Measurements from ENCODE around the gene TNPO3. TPM values are rescaled to one million over a fixed set of nuclear protein-coding genes. Genes with fewer than 3 reads are reported as not detected.
A peak's percentile ranks its signal among the peaks of the same experiment; 100 is the strongest.

The TNPO3 gene
- total RNA-seq, 1 donor from 2014 or later = 96.2 TPM

GRCh38 chr7:129100827-129101166, 45.9 kb upstream of the TNPO3 start:
- Histone ChIP-seq H3K4me2 (no peak overlapping the region), H3K9ac (no peak overlapping the region), H3K27me3 (no peaks in the 10 kb centered on the region), H3K36me3 (no peaks in the 10 kb centered on the region), H3F3A (ENCODE audit: low read depth) (no peaks in the 10 kb centered on the region), H4K20me1 (ENCODE audit: low read depth) (no peaks in the 10 kb centered on the region), H2AFZ (replicated peaks) (peak overlapping the region; percentile 34), H3K9me3 (ENCODE audit: low read depth) (no peaks in the 10 kb centered on the region), H3K79me2 (ENCODE audit: low read depth) (no peaks in the 10 kb centered on the region), H3K4me3 (no peak overlapping the region), H3K27ac (no peak overlapping the region), H3K4me1 (peaks cover 4% of the 10 kb centered on the region)
- TF ChIP-seq EZH2 (IDR thresholded peaks at IDR 0.05) (no peak), CTCF (IDR thresholded peaks at IDR 0.05) (no peak)
- DNase-seq (ENCODE audit: low spot score) = no peak
- H3K27ac Mint-ChIP-seq = no peak overlapping the region
- H3K36me3 Mint-ChIP-seq = no peaks in the 10 kb centered on the region
- peaks cover 18% of the 10 kb centered on the region for H3K4me1 Mint-ChIP-seq
- H3K4me3 Mint-ChIP-seq = no peak overlapping the region
- H3K27me3 Mint-ChIP-seq (ENCODE audit: insufficient read depth, low read depth) = peaks cover 2% of the 10 kb centered on the region
- no peaks in the 10 kb centered on the region for H3K9me3 Mint-ChIP-seq

GRCh38 chr7:129098409-129099084, 43.6 kb upstream of the TNPO3 start:
- H3K4me3 Mint-ChIP-seq = no peak overlapping the region
- no peaks in the 10 kb centered on the region for H3K9me3 Mint-ChIP-seq
- no peaks in the 10 kb centered on the region for H3F3A ChIP-seq (ENCODE audit: low read depth)
- peaks cover 5% of the 10 kb centered on the region for H3K27me3 Mint-ChIP-seq (ENCODE audit: insufficient read depth, low read depth)
- no peaks in the 10 kb centered on the region for H3K79me2 ChIP-seq (ENCODE audit: low read depth)
- H3K4me3 ChIP-seq = no peak overlapping the region
- H2AFZ ChIP-seq (replicated peaks) = no peak overlapping the region
- no peak for DNase-seq (ENCODE audit: low spot score)
- TF ChIP-seq EZH2 (IDR thresholded peaks at IDR 0.05) (no peak), CTCF (IDR thresholded peaks at IDR 0.05) (no peak), EZH2phosphoT487 (IDR thresholded peaks at IDR 0.05) (no peak)
- peaks cover 18% of the 10 kb centered on the region for H3K4me1 Mint-ChIP-seq
- no peak overlapping the region for H3K27ac Mint-ChIP-seq
- no peaks in the 10 kb centered on the region for H3K36me3 ChIP-seq
- no peaks in the 10 kb centered on the region for H3K9me3 ChIP-seq (ENCODE audit: low read depth)
- no peaks in the 10 kb centered on the region for H3K27me3 ChIP-seq
- H3K4me1 ChIP-seq = peaks cover 4% of the 10 kb centered on the region
- H3K27ac ChIP-seq = no peak overlapping the region
- H3K9ac ChIP-seq = no peak overlapping the region
- no peak overlapping the region for H3K4me2 ChIP-seq
- H4K20me1 ChIP-seq (ENCODE audit: low read depth) = no peaks in the 10 kb centered on the region
- no peaks in the 10 kb centered on the region for H3K36me3 Mint-ChIP-seq

- no peak for DNase-seq (ENCODE audit: low spot score)
- Histone ChIP-seq H2AFZ (replicated peaks) (no peak overlapping the region), H3K36me3 (no peaks in the 10 kb centered on the region), H4K20me1 (ENCODE audit: low read depth) (no peaks in the 10 kb centered on the region), H3K4me3 (no peak overlapping the region), H3K4me1 (no peaks in the 10 kb centered on the region), H3K9ac (no peak overlapping the region), H3F3A (ENCODE audit: low read depth) (no peaks in the 10 kb centered on the region), H3K27ac (no peak overlapping the region), H3K4me2 (no peak overlapping the region), H3K9me3 (ENCODE audit: low read depth) (no peaks in the 10 kb centered on the region), H3K79me2 (ENCODE audit: low read depth) (no peaks in the 10 kb centered on the region), H3K27me3 (no peaks in the 10 kb centered on the region)
- Mint-ChIP-seq H3K27ac (no peak overlapping the region), H3K4me1 (peaks cover 9% of the 10 kb centered on the region), H3K4me3 (no peak overlapping the region), H3K9me3 (no peaks in the 10 kb centered on the region), H3K27me3 (ENCODE audit: insufficient read depth, low read depth) (peaks cover 5% of the 10 kb centered on the region), H3K36me3 (no peaks in the 10 kb centered on the region)
- TF ChIP-seq EZH2 (IDR thresholded peaks at IDR 0.05) = no peak
- no peak for TF ChIP-seq CTCF (IDR thresholded peaks at IDR 0.05)
- no peak for TF ChIP-seq EZH2phosphoT487 (IDR thresholded peaks at IDR 0.05)
These were observed 40.3 kb upstream of the TNPO3 start for GRCh38 chr7:129095258-129095657.

Data from neural progenitor cell (in vitro differentiated cells).